KOPT-K1 (cell line): Measurements from ENCODE around the gene SLC28A1.
"Not testable (repeated sequence)": the region's sequence is repeated elsewhere in the genome, so short reads cannot be mapped to it uniquely, and the experiment has no call there.

Source experiments
- H3K27ac ChIP-seq: fragments of 200-600 bp; sonication (generic); 2 replicates; pipeline ENCODE4 v1.5.1; 2016; ENCODE audit warnings: antibody characterized with exemption, mild to moderate bottlenecking, low read depth, low read length; ENCODE audit not compliant: poor library complexity, severe bottlenecking
- H3K36me3 ChIP-seq: fragments of 200-600 bp; sonication (generic); 2 replicates; pipeline ENCODE4 v1.5.1; 2017; ENCODE audit warnings: antibody characterized with exemption, mild to moderate bottlenecking, low read length, moderate library complexity; ENCODE audit not compliant: insufficient read depth
- H3K9me3 ChIP-seq: fragments of 200-600 bp; sonication (generic); 2 replicates; pipeline ENCODE4 v1.5.1; 2017; ENCODE audit warnings: antibody characterized with exemption, low read length, mild to moderate bottlenecking; ENCODE audit not compliant: insufficient read depth, poor library complexity, severe bottlenecking

Gene SLC28A1

GRCh38 chr15:84922530-84922929, 38.1 kb downstream of the SLC28A1 start:
- Histone ChIP-seq H3K27ac (no peak overlapping the region), H3K9me3 (no peaks in the 10 kb centered on the region), H3K36me3 (no peaks in the 10 kb centered on the region)

GRCh38 chr15:84924077-84924731, 39.7 kb downstream of the SLC28A1 start:
- Histone ChIP-seq H3K36me3 (no peaks in the 10 kb centered on the region), H3K27ac (no peak overlapping the region), H3K9me3 (no peaks in the 10 kb centered on the region)

DNA sequence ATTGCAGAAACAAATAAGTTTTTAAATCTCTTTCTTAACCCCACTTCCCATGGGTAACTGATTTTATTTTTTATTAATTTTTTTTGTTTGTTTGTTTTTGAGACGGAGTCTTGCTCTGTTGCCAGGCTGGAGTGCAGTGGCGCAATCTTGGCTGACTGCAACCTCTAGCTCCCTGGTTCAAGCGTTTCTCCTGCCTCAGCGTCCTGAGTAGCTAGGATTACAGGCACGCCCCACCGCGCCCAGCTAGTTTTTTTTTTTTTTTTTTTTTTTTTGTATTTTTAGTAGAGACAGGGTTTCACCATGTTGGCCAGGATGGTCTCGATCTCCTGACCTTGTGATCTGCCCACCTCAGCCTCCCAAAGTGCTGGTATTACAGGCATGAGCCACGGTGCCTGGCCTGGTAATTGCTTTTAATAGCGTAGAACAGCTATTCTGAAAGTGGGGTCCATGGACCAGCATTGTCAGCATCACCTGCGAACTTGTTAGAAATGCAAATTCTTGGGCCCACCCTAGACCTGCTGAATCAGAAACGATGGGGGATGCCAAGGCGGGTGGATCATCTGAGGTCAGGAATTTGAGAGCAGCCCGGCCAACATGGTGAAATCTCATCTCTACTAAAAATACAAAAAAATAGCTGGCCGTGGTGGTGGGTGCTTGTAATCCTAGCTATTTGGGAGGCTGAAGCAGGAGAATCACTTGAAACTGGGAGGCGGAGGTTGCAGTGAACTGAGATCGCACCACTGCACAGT, 40.5 kb downstream of the SLC28A1 start:
- H3K9me3 ChIP-seq, H3K36me3 ChIP-seq, H3K27ac ChIP-seq: not testable (repeated sequence)

- no peaks in the 10 kb centered on the region for H3K9me3 ChIP-seq
- H3K36me3 ChIP-seq, result no peaks in the 10 kb centered on the region
- H3K27ac ChIP-seq, result no peak overlapping the region
Measured at GRCh38 chr15:84925906-84926305, 41.4 kb downstream of the SLC28A1 start.

GRCh38 chr15:84926491-84927230, 42.2 kb downstream of the SLC28A1 start:
- H3K27ac ChIP-seq, result no peak overlapping the region
- no peaks in the 10 kb centered on the region for H3K36me3 ChIP-seq
- H3K9me3 ChIP-seq, result no peaks in the 10 kb centered on the region

DNA sequence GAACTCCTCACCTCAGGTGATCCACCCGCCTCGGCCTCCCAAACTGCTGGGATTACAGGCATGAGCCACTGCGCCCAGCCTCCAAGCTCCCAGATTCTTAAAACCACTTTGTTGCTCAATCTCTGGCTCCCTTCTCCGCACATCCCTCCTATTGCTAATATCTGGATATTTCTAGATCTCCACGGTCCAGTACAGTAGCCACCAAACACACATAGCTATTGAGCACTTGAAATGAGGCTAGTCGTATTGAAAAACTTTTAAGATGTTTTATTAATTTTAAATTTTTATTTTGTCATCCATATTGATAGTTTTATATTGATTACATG, 44.3 kb downstream of the SLC28A1 start:
- Histone ChIP-seq H3K36me3 (no peaks in the 10 kb centered on the region), H3K27ac (no peak overlapping the region), H3K9me3 (no peaks in the 10 kb centered on the region)

GRCh38 chr15:84929795-84930603, 45.5 kb downstream of the SLC28A1 start:
- H3K27ac ChIP-seq, result no peak overlapping the region
- H3K36me3 ChIP-seq, result no peaks in the 10 kb centered on the region
- H3K9me3 ChIP-seq, result no peaks in the 10 kb centered on the region

GRCh38 chr15:84934942-84935729, 50.7 kb downstream of the SLC28A1 start:
- Histone ChIP-seq H3K27ac (no peak overlapping the region), H3K9me3 (no peaks in the 10 kb centered on the region), H3K36me3 (no peaks in the 10 kb centered on the region)

- Histone ChIP-seq H3K36me3 (no peaks in the 10 kb centered on the region), H3K27ac (no peak overlapping the region), H3K9me3 (no peaks in the 10 kb centered on the region)
Measured at GRCh38 chr15:84937144-84937543, 52.7 kb downstream of the SLC28A1 start.

DNA sequence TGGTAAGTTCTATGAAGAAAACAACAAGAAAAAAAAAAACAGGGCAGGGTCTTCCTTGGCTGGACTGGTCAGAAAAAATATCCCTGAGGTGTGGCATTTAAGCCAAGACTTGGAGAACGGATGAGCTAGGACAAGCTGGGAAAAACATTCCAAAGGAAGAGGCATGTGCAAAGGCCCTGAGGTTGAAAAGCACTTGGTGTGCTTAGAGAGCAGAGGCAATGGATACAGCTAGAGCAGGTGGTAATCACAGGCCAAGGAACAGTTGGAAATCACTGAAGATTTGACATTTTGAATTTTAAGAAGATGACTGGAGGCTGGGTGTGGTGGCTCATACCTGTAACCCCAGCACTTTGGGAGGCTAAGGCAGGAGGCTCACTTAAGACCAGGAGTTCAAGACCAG, 54.3 kb downstream of the SLC28A1 start:
- H3K9me3 ChIP-seq, result no peaks in the 10 kb centered on the region
- no peak overlapping the region for H3K27ac ChIP-seq
- no peaks in the 10 kb centered on the region for H3K36me3 ChIP-seq

- no peaks in the 10 kb centered on the region for H3K9me3 ChIP-seq
- no peaks in the 10 kb centered on the region for H3K36me3 ChIP-seq
- H3K27ac ChIP-seq, result no peak overlapping the region
Measured at GRCh38 chr15:84940399-84940798, 55.9 kb downstream of the SLC28A1 start.

DNA sequence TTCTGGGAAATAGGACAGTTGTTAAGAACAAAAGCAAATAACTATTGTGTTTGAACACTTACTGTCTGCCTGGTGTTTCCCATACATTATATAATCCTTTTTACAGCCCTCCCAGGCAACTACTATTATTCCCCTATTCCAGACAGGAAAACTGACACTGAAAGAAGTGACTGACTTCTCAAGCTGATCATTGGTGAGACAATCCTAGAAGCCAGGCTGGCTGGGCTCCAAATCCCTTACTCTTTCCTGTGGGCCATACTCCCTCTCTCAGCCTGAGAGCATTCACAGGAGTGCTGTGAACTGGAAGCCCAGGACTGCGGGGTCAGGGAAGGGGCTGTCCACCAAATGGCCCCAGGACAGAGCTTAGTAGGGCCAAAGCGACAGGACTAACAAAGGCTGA, 58.0 kb downstream of the SLC28A1 start:
- H3K9me3 ChIP-seq, result no peaks in the 10 kb centered on the region
- H3K27ac ChIP-seq, result no peak overlapping the region
- H3K36me3 ChIP-seq, result no peaks in the 10 kb centered on the region

DNA sequence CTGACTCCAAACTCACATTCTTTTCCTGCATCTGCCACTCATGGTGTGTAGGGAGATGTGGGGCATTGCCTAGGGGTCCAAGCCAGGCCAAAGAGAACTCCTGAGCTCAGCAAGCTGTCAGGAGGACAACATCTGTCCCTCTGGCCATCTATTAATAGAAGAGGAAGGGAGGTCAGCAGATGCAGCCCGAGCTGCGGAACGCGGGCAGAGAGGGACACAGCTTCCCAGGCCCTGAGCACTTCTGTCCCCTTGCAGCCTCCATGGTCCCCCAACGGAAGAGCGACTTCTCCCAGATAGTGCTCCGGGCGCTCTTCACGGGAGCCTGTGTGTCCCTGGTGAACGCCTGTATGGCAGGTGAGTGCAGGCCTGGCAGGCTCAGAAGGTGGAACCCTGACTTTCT, 59.8 kb downstream of the SLC28A1 start:
- Histone ChIP-seq H3K36me3 (no peaks in the 10 kb centered on the region), H3K27ac (no peak overlapping the region), H3K9me3 (no peaks in the 10 kb centered on the region)

- H3K27ac ChIP-seq, result no peak overlapping the region
- no peaks in the 10 kb centered on the region for H3K36me3 ChIP-seq
- no peaks in the 10 kb centered on the region for H3K9me3 ChIP-seq
Measured at GRCh38 chr15:84944861-84945260, 60.4 kb downstream of the SLC28A1 start.
